Measurements from ENCODE around the gene MED13L. TPM values are rescaled to one million over a fixed set of nuclear protein-coding genes. Genes with fewer than 3 reads are reported as not detected.

The MED13L gene
- total RNA-seq, 1 experiment from 2014 or later = 80.5 TPM

GRCh38 chr12:116145451-116145850 lies 132.0 kb downstream of the MED13L start:
- no peak overlapping the region for H3K27ac Mint-ChIP-seq
- ATAC-seq (no peak), DNase-seq (ENCODE audit: low spot score) (no peak)
- peaks cover 36% of the 10 kb centered on the region for H3K4me1 Mint-ChIP-seq
- H3K4me3 Mint-ChIP-seq = no peak overlapping the region
- H3K27me3 Mint-ChIP-seq (ENCODE audit: low read depth) = no peaks in the 10 kb centered on the region
- H3K9me3 Mint-ChIP-seq = no peaks in the 10 kb centered on the region
- ChIA-PET POLR2A (no interaction called here), CTCF (no interaction called here)
- TF ChIP-seq MYBL2 (CRISPR knock-in tag; IDR thresholded peaks at IDR 0.05) = no peak
- no peak for TF ChIP-seq NFYB (CRISPR knock-in tag; conservative IDR thresholded peaks at IDR 0.05; ENCODE audit: low read depth)
- TF ChIP-seq CDX4 (CRISPR knock-in tag; IDR thresholded peaks at IDR 0.05; ENCODE audit: borderline replicate concordance) = no peak
- TF ChIP-seq AFF4 (CRISPR knock-in tag; IDR thresholded peaks at IDR 0.05; ENCODE audit: borderline replicate concordance) = no peak
- no peak for TF ChIP-seq RELA (CRISPR knock-in tag; IDR thresholded peaks at IDR 0.05; ENCODE audit: borderline replicate concordance)
- no peak for TF ChIP-seq ZNF219 (CRISPR knock-in tag; IDR thresholded peaks at IDR 0.05; ENCODE audit: borderline replicate concordance)
- TF ChIP-seq ZNF281 (CRISPR knock-in tag; IDR thresholded peaks at IDR 0.05) = no peak
- no peak for TF ChIP-seq IRF2 (CRISPR knock-in tag; IDR thresholded peaks at IDR 0.05; ENCODE audit: borderline replicate concordance, low read depth)
- no peaks in the 10 kb centered on the region for H3K36me3 Mint-ChIP-seq

- Mint-ChIP-seq H3K4me1 (peaks cover 41% of the 10 kb centered on the region), H3K4me3 (no peak overlapping the region), H3K9me3 (no peaks in the 10 kb centered on the region), H3K27ac (peak overlapping the region; percentile 35), H3K27me3 (ENCODE audit: low read depth) (no peaks in the 10 kb centered on the region), H3K36me3 (no peaks in the 10 kb centered on the region)
- ChIA-PET CTCF (no interaction called here), POLR2A (no interaction called here)
- ATAC-seq = no peak
- no peak for DNase-seq (ENCODE audit: low spot score)
- TF ChIP-seq ZBTB21 (CRISPR knock-in tag; IDR thresholded peaks at IDR 0.05; ENCODE audit: borderline replicate concordance) (no peak), ATF3 (CRISPR knock-in tag; conservative IDR thresholded peaks at IDR 0.05) (no peak), NFATC4 (CRISPR knock-in tag; IDR thresholded peaks at IDR 0.05) (no peak), ZMAT4 (CRISPR knock-in tag; IDR thresholded peaks at IDR 0.05) (no peak), TEAD4 (CRISPR knock-in tag; IDR thresholded peaks at IDR 0.05) (no peak), ZNF425 (CRISPR knock-in tag; conservative IDR thresholded peaks at IDR 0.05) (no peak), ZNF138 (CRISPR knock-in tag; conservative IDR thresholded peaks at IDR 0.05) (no peak), MXD4 (CRISPR knock-in tag; IDR thresholded peaks at IDR 0.05; ENCODE audit: borderline replicate concordance) (no peak), HMGXB4 (CRISPR knock-in tag; IDR thresholded peaks at IDR 0.05) (no peak), ZNF512 (CRISPR knock-in tag; IDR thresholded peaks at IDR 0.05; ENCODE audit: borderline replicate concordance) (no peak), ZNF263 (CRISPR knock-in tag; IDR thresholded peaks at IDR 0.05; ENCODE audit: low read depth) (no peak)
These were observed 133.1 kb downstream of the MED13L start for GRCh38 chr12:116144384-116144783.

Data from WTC11 (cell line).